ENCODE data around the gene ADAM21.
"Not testable (repeated sequence)": the region's sequence is repeated elsewhere in the genome, so short reads cannot be mapped to it uniquely, and the experiment has no call there.

Gene ADAM21

DNA sequence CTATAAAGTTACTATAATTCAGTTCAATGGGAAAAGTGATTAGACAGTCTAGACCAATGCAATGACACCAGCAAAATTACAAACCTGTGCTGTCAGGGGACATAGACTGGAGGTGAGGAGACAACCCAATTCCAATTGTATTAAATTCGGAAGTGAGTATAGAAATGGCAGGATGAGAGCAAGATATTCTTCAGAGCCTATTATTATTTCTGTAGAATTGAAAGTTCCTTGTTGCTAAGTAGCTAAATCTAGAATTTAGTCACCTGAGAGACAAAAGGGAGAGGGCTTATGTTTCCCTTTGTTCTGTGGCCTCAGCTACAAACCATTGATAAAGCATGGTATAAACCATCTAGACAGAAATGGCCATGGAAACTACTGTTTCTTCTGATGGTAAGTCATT lies at the start of gene ADAM21:
Gene ADAM21, plus strand, starts transcription at position 301 of the 400 bp plus-strand sequence. CDS start 5,326 bp downstream, outside the sequence.
- H3K4me3 ChIP-seq (ENCODE audit: low read depth, low read length): no peak within 1 kb of the TSS
- TF ChIP-seq CTCF (IDR thresholded peaks at IDR 0.05; ENCODE audit: borderline replicate concordance, insufficient read depth, low read depth, low read length): no peak

- not testable (repeated sequence) for H3K4me3 ChIP-seq (ENCODE audit: low read depth, low read length)
Observed at GRCh38 chr14:70403335-70403734, 48.6 kb upstream of the ADAM21 start.

- H3K4me3 ChIP-seq (ENCODE audit: low read depth, low read length): not testable (repeated sequence)
Observed at GRCh38 chr14:70406216-70406615, 45.8 kb upstream of the ADAM21 start.

GRCh38 chr14:70407621-70408020 lies 44.4 kb upstream of the ADAM21 start:
- no peak for TF ChIP-seq CTCF (IDR thresholded peaks at IDR 0.05; ENCODE audit: borderline replicate concordance, insufficient read depth, low read depth, low read length)
- no peak overlapping the region for H3K4me3 ChIP-seq (ENCODE audit: low read depth, low read length)

DNA sequence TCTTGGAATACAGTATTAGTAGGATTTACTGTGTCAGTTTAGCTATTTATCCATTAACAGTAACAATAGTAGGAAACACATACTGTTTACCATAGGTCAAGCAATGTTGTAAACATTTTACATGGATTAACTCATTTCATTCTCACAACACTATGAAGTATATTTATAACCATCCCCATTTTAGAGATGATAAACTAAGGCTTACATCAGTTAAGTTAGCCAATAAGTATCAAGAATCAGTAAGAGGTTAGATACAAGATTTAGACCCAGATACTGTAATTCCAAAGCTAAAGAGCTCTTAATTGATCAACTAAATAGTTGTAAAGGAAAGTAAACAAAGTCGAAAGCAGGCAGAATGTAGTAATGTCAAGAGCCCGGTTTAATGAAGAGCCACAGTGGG lies 36.2 kb upstream of the ADAM21 start:
- TF ChIP-seq CTCF (IDR thresholded peaks at IDR 0.05; ENCODE audit: borderline replicate concordance, insufficient read depth, low read depth, low read length): no peak
- H3K4me3 ChIP-seq (ENCODE audit: low read depth, low read length): no peak overlapping the region

GRCh38 chr14:70416338-70416724 lies 35.6 kb upstream of the ADAM21 start:
- no peak for TF ChIP-seq CTCF (IDR thresholded peaks at IDR 0.05; ENCODE audit: borderline replicate concordance, insufficient read depth, low read depth, low read length)
- H3K4me3 ChIP-seq (ENCODE audit: low read depth, low read length): peak overlapping the region; percentile 49

- peak within 1 kb of the TSS; percentile 49 for H3K4me3 ChIP-seq (ENCODE audit: low read depth, low read length)
- TF ChIP-seq CTCF (IDR thresholded peaks at IDR 0.05; ENCODE audit: borderline replicate concordance, insufficient read depth, low read depth, low read length): no peak
Observed at GRCh38 chr14:70416725-70417349, 35.1 kb upstream of the ADAM21 start, which contains the start of gene SYNJ2BP. Gene SYNJ2BP (minus strand): TSS chr14:70417090. CDS start chr14:70416963, 127 bp downstream.

- H3K4me3 ChIP-seq (ENCODE audit: low read depth, low read length): not testable (repeated sequence)
Observed at GRCh38 chr14:70419270-70419931, 32.6 kb upstream of the ADAM21 start.

All from GM12875 (cell line).